ENCODE results near the gene CHRNA5.

The CHRNA5 gene

GRCh38 chr15:78563092-78563491 lies 2.2 kb upstream of the CHRNA5 start:
- TF ChIP-seq PAX5 (IDR thresholded peaks at IDR 0.05; ENCODE audit: insufficient read depth, low read length, severe bottlenecking) (no peak), TAF1 (IDR thresholded peaks at IDR 0.05; ENCODE audit: low read depth, low read length) (no peak), SPI1 (IDR thresholded peaks at IDR 0.05; ENCODE audit: low read depth, low read length) (no peak), POU2F2 (IDR thresholded peaks at IDR 0.05; ENCODE audit: low read depth, low read length) (no peak), POLR2A (IDR thresholded peaks at IDR 0.05; ENCODE audit: low read depth, low read length) (no peak), POLR2AphosphoS5 (IDR thresholded peaks at IDR 0.05; ENCODE audit: low read depth, low read length) (no peak)
- no peak for FAIRE-seq

GRCh38 chr15:78564743-78565096 lies 600 bp upstream of the CHRNA5 start:
- TF ChIP-seq SPI1 (IDR thresholded peaks at IDR 0.05; ENCODE audit: low read depth, low read length) = no peak
- TF ChIP-seq POLR2A (IDR thresholded peaks at IDR 0.05; ENCODE audit: low read depth, low read length) = no peak
- no peak for TF ChIP-seq TAF1 (IDR thresholded peaks at IDR 0.05; ENCODE audit: low read depth, low read length)
- FAIRE-seq (no peak), DNase-seq (ENCODE audit: insufficient read length, low spot score) (no peak)

More at GRCh38 chr15:78563092-78563491, 2.2 kb upstream of the CHRNA5 start:
- no peak for DNase-seq (ENCODE audit: insufficient read length, low spot score)

- no peak for FAIRE-seq
- no peak for TF ChIP-seq POU2F2 (IDR thresholded peaks at IDR 0.05; ENCODE audit: low read depth, low read length)
- TF ChIP-seq SPI1 (IDR thresholded peaks at IDR 0.05; ENCODE audit: low read depth, low read length) = no peak
- TF ChIP-seq TAF1 (IDR thresholded peaks at IDR 0.05; ENCODE audit: low read depth, low read length) = no peak
- no peak for TF ChIP-seq POLR2AphosphoS5 (IDR thresholded peaks at IDR 0.05; ENCODE audit: low read depth, low read length)
- no peak for TF ChIP-seq PAX5 (IDR thresholded peaks at IDR 0.05; ENCODE audit: insufficient read depth, low read length, severe bottlenecking)
- DNase-seq (ENCODE audit: insufficient read length, low spot score) = no peak
These were observed 843 bp downstream of the CHRNA5 start for GRCh38 chr15:78565951-78566774.

GRCh38 chr15:78567531-78567930 lies 2.2 kb downstream of the CHRNA5 start:
- TF ChIP-seq POU2F2 (IDR thresholded peaks at IDR 0.05; ENCODE audit: low read depth, low read length) = no peak
- TF ChIP-seq PAX5 (IDR thresholded peaks at IDR 0.05; ENCODE audit: insufficient read depth, low read length, severe bottlenecking) = no peak
- TF ChIP-seq SPI1 (IDR thresholded peaks at IDR 0.05; ENCODE audit: low read depth, low read length) = no peak
- TF ChIP-seq POLR2A (IDR thresholded peaks at IDR 0.05; ENCODE audit: low read depth, low read length) = no peak
- no peak for TF ChIP-seq POLR2AphosphoS5 (IDR thresholded peaks at IDR 0.05; ENCODE audit: low read depth, low read length)
- TF ChIP-seq TAF1 (IDR thresholded peaks at IDR 0.05; ENCODE audit: low read depth, low read length) = no peak
- DNase-seq (ENCODE audit: insufficient read length, low spot score) = no peak
- FAIRE-seq = no peak

GRCh38 chr15:78570710-78571109 lies 5.4 kb downstream of the CHRNA5 start:
- FAIRE-seq = no peak
- DNase-seq (ENCODE audit: insufficient read length, low spot score) = no peak
- TF ChIP-seq POLR2A (IDR thresholded peaks at IDR 0.05; ENCODE audit: low read depth, low read length) = no peak
- no peak for TF ChIP-seq POU2F2 (IDR thresholded peaks at IDR 0.05; ENCODE audit: low read depth, low read length)
- TF ChIP-seq POLR2AphosphoS5 (IDR thresholded peaks at IDR 0.05; ENCODE audit: low read depth, low read length) = no peak
- TF ChIP-seq PAX5 (IDR thresholded peaks at IDR 0.05; ENCODE audit: insufficient read depth, low read length, severe bottlenecking) = no peak
- no peak for TF ChIP-seq TAF1 (IDR thresholded peaks at IDR 0.05; ENCODE audit: low read depth, low read length)
- TF ChIP-seq SPI1 (IDR thresholded peaks at IDR 0.05; ENCODE audit: low read depth, low read length) = no peak

- TF ChIP-seq TAF1 (IDR thresholded peaks at IDR 0.05; ENCODE audit: low read depth, low read length) = no peak
- no peak for TF ChIP-seq SPI1 (IDR thresholded peaks at IDR 0.05; ENCODE audit: low read depth, low read length)
- TF ChIP-seq POU2F2 (IDR thresholded peaks at IDR 0.05; ENCODE audit: low read depth, low read length) = no peak
- TF ChIP-seq POLR2A (IDR thresholded peaks at IDR 0.05; ENCODE audit: low read depth, low read length) = no peak
- DNase-seq (ENCODE audit: insufficient read length, low spot score) (no peak), FAIRE-seq (no peak)
These were observed 6.1 kb downstream of the CHRNA5 start for GRCh38 chr15:78571382-78571781.

GRCh38 chr15:78573416-78573815 lies 8.1 kb downstream of the CHRNA5 start:
- FAIRE-seq (no peak), DNase-seq (ENCODE audit: insufficient read length, low spot score) (no peak)
- TF ChIP-seq POU2F2 (IDR thresholded peaks at IDR 0.05; ENCODE audit: low read depth, low read length) (no peak), POLR2AphosphoS5 (IDR thresholded peaks at IDR 0.05; ENCODE audit: low read depth, low read length) (no peak), TAF1 (IDR thresholded peaks at IDR 0.05; ENCODE audit: low read depth, low read length) (no peak), POLR2A (IDR thresholded peaks at IDR 0.05; ENCODE audit: low read depth, low read length) (no peak), PAX5 (IDR thresholded peaks at IDR 0.05; ENCODE audit: insufficient read depth, low read length, severe bottlenecking) (no peak), SPI1 (IDR thresholded peaks at IDR 0.05; ENCODE audit: low read depth, low read length) (no peak)

- no peak for DNase-seq (ENCODE audit: insufficient read length, low spot score)
- no peak for FAIRE-seq
- TF ChIP-seq SPI1 (IDR thresholded peaks at IDR 0.05; ENCODE audit: low read depth, low read length) = peak; percentile 68
- no peak for TF ChIP-seq TAF1 (IDR thresholded peaks at IDR 0.05; ENCODE audit: low read depth, low read length)
These were observed 9.6 kb downstream of the CHRNA5 start for GRCh38 chr15:78574944-78575343.

GRCh38 chr15:78597583-78597982 lies 32.3 kb downstream of the CHRNA5 start:
- FAIRE-seq = no peak
- no peak for DNase-seq (ENCODE audit: insufficient read length, low spot score)
- TF ChIP-seq PAX5 (IDR thresholded peaks at IDR 0.05; ENCODE audit: insufficient read depth, low read length, severe bottlenecking) = no peak
- TF ChIP-seq POLR2A (IDR thresholded peaks at IDR 0.05; ENCODE audit: low read depth, low read length) = no peak
- TF ChIP-seq TAF1 (IDR thresholded peaks at IDR 0.05; ENCODE audit: low read depth, low read length) = no peak
- no peak for TF ChIP-seq POU2F2 (IDR thresholded peaks at IDR 0.05; ENCODE audit: low read depth, low read length)
- no peak for TF ChIP-seq SPI1 (IDR thresholded peaks at IDR 0.05; ENCODE audit: low read depth, low read length)
- no peak for TF ChIP-seq POLR2AphosphoS5 (IDR thresholded peaks at IDR 0.05; ENCODE audit: low read depth, low read length)

- no peak for FAIRE-seq
- TF ChIP-seq POU2F2 (IDR thresholded peaks at IDR 0.05; ENCODE audit: low read depth, low read length) (no peak), SPI1 (IDR thresholded peaks at IDR 0.05; ENCODE audit: low read depth, low read length) (no peak)
- DNase-seq (ENCODE audit: insufficient read length, low spot score) = no peak
These were observed 33.0 kb downstream of the CHRNA5 start for GRCh38 chr15:78598348-78598747.
